ENCODE data around the gene SEC31B.

DNA sequence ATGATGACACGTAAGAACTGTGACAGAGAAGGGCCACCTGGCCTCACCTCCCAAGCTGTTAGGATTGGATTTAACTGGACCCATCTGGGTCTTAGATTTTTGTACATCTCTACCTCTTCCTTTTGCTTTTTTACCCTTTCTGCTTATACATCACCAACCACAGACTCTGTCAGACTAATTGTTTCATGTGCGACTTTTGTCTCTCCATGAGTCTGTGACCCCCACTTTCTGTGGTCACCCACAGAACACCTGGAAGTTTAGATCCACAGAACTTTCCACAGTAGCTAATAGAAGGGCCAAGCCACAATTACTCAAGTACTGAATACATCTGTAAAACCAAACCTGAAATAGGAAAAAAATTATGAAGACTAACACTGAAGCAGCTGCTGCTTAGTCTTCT is 23.1 kb downstream of the SEC31B start:
- TF ChIP-seq, protein P1, sequence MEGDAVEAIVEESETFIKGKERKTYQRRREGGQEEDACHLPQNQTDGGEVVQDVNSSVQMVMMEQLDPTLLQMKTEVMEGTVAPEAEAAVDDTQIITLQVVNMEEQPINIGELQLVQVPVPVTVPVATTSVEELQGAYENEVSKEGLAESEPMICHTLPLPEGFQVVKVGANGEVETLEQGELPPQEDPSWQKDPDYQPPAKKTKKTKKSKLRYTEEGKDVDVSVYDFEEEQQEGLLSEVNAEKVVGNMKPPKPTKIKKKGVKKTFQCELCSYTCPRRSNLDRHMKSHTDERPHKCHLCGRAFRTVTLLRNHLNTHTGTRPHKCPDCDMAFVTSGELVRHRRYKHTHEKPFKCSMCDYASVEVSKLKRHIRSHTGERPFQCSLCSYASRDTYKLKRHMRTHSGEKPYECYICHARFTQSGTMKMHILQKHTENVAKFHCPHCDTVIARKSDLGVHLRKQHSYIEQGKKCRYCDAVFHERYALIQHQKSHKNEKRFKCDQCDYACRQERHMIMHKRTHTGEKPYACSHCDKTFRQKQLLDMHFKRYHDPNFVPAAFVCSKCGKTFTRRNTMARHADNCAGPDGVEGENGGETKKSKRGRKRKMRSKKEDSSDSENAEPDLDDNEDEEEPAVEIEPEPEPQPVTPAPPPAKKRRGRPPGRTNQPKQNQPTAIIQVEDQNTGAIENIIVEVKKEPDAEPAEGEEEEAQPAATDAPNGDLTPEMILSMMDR (IDR thresholded peaks at IDR 0.05) = no peak
- TF ChIP-seq EP300 (IDR thresholded peaks at IDR 0.05) (no peak), POLR2A (IDR thresholded peaks at IDR 0.05; ENCODE audit: low read depth) (no peak), POLR2AphosphoS5 (IDR thresholded peaks at IDR 0.05) (no peak)
